ENCODE results near the gene GON4L.
A peak's percentile ranks its signal among the peaks of the same experiment; 100 is the strongest.

The GON4L gene

DNA sequence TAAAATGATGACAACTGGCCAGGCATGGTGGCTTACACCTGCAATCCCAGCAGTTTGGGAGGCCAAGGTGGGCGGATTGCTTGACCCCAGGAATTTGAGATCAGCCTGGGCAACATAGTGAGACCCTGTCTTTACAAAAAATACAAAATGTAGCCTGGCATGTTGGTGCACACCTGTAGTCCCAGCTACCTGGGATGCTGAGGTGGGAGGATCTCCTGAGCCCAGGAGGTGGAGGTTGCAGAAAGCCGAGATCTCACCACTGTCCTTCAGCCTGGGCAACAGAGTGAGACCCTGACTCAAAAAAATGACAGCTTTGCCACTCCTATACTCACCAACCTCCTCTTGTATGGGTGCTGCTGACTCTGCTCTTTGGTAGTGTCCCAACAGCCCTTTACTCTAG is 20.9 kb upstream of the GON4L start:
- TF ChIP-seq, protein P1, sequence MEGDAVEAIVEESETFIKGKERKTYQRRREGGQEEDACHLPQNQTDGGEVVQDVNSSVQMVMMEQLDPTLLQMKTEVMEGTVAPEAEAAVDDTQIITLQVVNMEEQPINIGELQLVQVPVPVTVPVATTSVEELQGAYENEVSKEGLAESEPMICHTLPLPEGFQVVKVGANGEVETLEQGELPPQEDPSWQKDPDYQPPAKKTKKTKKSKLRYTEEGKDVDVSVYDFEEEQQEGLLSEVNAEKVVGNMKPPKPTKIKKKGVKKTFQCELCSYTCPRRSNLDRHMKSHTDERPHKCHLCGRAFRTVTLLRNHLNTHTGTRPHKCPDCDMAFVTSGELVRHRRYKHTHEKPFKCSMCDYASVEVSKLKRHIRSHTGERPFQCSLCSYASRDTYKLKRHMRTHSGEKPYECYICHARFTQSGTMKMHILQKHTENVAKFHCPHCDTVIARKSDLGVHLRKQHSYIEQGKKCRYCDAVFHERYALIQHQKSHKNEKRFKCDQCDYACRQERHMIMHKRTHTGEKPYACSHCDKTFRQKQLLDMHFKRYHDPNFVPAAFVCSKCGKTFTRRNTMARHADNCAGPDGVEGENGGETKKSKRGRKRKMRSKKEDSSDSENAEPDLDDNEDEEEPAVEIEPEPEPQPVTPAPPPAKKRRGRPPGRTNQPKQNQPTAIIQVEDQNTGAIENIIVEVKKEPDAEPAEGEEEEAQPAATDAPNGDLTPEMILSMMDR (IDR thresholded peaks at IDR 0.05; ENCODE audit: low read depth, low read length): no peak
- H3K4me3 ChIP-seq (ENCODE audit: low read depth, low read length): no peak overlapping the region
- in situ Hi-C loops (cut with HindIII; ENCODE audit: low sequenced_read_pairs): no loop called here
- no peak for DNase-seq (ENCODE audit: low read depth, low spot score)

DNA sequence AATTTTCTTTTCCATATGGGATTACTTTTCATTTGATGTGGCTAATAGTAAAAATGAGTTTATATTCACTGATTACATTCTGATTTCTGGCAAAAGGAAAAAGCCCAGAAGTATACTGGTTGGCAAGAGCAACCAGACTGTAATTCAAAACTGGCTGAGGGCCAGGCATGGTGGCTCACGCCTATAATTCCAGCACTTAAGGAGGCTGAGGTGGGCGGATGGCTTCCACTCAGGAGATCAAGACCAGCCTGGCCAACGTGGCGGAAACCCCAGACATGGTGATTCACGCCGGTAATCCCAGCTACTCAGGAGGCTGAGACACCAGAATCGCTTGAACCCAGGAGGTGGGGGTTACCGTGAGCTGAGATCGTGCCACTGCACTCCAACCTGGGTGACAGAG is 16.8 kb upstream of the GON4L start:
- no peak overlapping the region for H3K4me3 ChIP-seq (ENCODE audit: low read depth, low read length)
- in situ Hi-C loops (cut with HindIII; ENCODE audit: low sequenced_read_pairs): no loop called here
- TF ChIP-seq, protein P1 (IDR thresholded peaks at IDR 0.05; ENCODE audit: low read depth, low read length): no peak
- peak; percentile 86 for DNase-seq (ENCODE audit: low read depth, low spot score)

DNA sequence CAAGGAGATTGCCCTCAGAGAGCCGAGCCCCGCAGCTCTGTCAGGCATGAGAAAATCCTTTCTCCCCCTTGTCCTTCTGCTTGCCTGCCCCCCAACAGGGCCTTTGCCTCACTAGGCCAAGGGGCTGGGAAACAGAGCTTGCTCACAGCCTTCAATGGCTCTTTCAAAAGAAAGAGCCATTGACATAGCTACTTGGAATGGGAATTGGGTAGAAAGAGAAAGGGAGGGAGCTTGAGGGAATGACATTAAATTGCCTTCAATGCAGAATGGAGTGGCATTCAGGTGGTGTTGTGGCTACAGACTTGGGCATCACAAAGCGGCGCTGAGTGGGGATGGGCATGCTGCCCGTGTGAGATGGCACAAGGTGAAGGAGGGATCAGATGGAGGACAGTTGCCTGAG is 15.5 kb upstream of the GON4L start:
- in situ Hi-C loops (cut with HindIII; ENCODE audit: low sequenced_read_pairs): no loop called here
- no peak for DNase-seq (ENCODE audit: low read depth, low spot score)
- H3K4me3 ChIP-seq (ENCODE audit: low read depth, low read length): no peak overlapping the region
- TF ChIP-seq, protein P1 (IDR thresholded peaks at IDR 0.05; ENCODE audit: low read depth, low read length): no peak

DNA sequence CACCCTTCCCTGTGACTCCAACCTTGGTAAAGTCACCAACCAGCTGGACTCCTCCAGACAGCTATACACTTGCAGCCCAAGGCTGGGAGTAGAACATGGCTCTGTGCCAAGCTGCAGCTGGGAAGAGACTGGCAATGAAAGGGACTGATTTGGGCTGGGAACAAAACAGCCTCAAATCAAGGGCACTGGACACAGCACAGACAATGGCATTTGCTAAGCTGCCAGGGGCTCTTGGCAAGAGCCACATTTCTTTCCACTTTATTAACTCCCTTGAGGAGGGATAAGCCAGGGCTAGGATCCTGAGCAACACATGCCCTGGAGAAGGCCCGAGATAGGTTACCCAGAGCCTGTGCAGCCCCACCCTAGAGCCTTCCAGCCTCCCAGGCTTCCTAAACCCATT is 14.4 kb upstream of the GON4L start:
- TF ChIP-seq, protein P1 (IDR thresholded peaks at IDR 0.05; ENCODE audit: low read depth, low read length): no peak
- in situ Hi-C loops (cut with HindIII; ENCODE audit: low sequenced_read_pairs): no loop called here
- peak; percentile 32 for DNase-seq (ENCODE audit: low read depth, low spot score)

DNA sequence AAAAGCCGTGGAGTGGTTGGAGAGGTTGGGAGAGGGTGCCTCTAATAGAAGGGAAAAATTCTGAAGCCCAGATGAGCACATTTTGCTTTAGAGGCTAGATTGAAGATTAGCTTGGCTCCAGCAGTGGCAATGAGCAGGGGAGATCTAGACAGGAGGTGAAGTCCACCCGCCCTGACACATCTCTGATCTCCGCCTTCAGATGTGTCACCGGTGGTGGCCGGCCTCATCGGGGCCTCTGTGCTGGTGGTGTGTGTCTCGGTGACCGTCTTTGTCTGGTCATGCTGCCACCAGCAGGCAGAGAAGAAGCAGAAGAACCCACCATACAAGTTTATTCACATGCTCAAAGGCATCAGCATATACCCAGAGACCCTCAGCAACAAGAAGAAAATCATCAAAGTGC is 10.8 kb upstream of the GON4L start:
- H3K4me3 ChIP-seq (ENCODE audit: low read depth, low read length): no peak overlapping the region
- in situ Hi-C loops (cut with HindIII; ENCODE audit: low sequenced_read_pairs): no loop called here
- TF ChIP-seq, protein P1 (IDR thresholded peaks at IDR 0.05; ENCODE audit: low read depth, low read length): no peak
- no peak for DNase-seq (ENCODE audit: low read depth, low spot score)

More for the DNA sequence above, 14.4 kb upstream of the GON4L start:
- H3K4me3 ChIP-seq (ENCODE audit: low read depth, low read length): no peak overlapping the region

DNA sequence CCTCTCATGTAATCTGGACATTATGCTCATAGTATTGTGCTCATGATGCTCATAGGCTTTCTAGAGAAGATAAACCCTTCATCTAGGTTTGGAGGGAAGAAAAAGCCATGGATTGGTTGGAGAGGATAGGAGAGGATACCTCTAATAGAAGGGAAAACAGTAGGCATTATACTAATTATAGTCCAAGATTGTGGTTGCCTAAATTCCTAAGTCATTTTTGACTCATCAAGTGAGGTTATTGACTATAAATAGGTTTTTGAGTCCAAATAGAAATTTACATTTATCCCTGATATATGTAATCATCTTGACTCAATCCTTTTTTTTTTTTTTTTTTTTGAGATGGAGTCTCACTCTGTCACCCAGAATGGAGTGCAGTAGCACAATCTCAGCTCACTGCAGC is 7.4 kb upstream of the GON4L start:
- TF ChIP-seq, protein P1 (IDR thresholded peaks at IDR 0.05; ENCODE audit: low read depth, low read length): no peak
- in situ Hi-C loops (cut with HindIII; ENCODE audit: low sequenced_read_pairs): no loop called here
- no peak overlapping the region for H3K4me3 ChIP-seq (ENCODE audit: low read depth, low read length)
- no peak for DNase-seq (ENCODE audit: low read depth, low spot score)

DNA sequence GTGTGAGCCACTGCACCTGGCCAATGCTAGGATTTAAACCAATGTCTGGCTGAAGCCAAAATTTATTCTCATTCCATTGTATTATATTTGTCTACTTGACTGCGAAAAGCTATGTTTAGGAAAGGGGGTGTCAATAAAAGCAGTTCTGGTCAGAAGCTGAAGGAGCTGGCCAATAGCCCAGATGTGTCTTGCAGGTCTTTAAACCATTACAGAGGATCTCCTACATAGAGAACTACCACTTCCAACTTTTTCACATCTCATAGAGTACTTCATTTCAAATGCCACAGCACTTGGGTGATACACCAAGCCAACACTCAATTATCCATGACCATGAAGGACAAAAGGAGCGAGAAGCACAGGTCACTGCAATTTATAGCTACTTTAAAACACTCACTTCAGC is 4.9 kb upstream of the GON4L start:
- TF ChIP-seq, protein P1 (IDR thresholded peaks at IDR 0.05; ENCODE audit: low read depth, low read length): no peak
- H3K4me3 ChIP-seq (ENCODE audit: low read depth, low read length): no peak overlapping the region
- in situ Hi-C loops (cut with HindIII; ENCODE audit: low sequenced_read_pairs): no loop called here
- DNase-seq (ENCODE audit: low read depth, low spot score): no peak
